HUES6 (cell line): ENCODE measurements around the gene PAK4.
"Not testable (repeated sequence)": the region's sequence is repeated elsewhere in the genome, so short reads cannot be mapped to it uniquely, and the experiment has no call there.

Experiments used
- H3K27ac ChIP-seq: 2 replicates; pipeline ENCODE4 v1.7.0; 2013; ENCODE audit warnings: low read depth, mild to moderate bottlenecking, low read length, inconsistent platforms
- H3K27me3 ChIP-seq: 2 replicates; pipeline ENCODE4 v1.6.1; 2013; ENCODE audit warnings: low read length; ENCODE audit not compliant: control insufficient read depth, insufficient read depth
- H3K36me3 ChIP-seq: 2 replicates; pipeline ENCODE4 v1.6.1; 2013; ENCODE audit warnings: low read length; ENCODE audit not compliant: control insufficient read depth, insufficient read depth
- H3K4me1 ChIP-seq: 2 replicates; pipeline ENCODE4 v1.6.1; 2013; ENCODE audit warnings: low read length; ENCODE audit not compliant: control insufficient read depth, insufficient read depth
- H3K4me3 ChIP-seq: 2 replicates; pipeline ENCODE4 v1.5.1; 2013; ENCODE audit warnings: low read depth, low read length
- H3K9ac ChIP-seq: one replicate; pipeline ENCODE4 v1.6.1; 2013; ENCODE audit warnings: mild to moderate bottlenecking, low read length
- H3K9me3 ChIP-seq: 2 replicates; pipeline ENCODE4 v1.6.1; 2013; ENCODE audit warnings: low read depth, low read length; ENCODE audit not compliant: control insufficient read depth, insufficient read depth

Gene PAK4

DNA sequence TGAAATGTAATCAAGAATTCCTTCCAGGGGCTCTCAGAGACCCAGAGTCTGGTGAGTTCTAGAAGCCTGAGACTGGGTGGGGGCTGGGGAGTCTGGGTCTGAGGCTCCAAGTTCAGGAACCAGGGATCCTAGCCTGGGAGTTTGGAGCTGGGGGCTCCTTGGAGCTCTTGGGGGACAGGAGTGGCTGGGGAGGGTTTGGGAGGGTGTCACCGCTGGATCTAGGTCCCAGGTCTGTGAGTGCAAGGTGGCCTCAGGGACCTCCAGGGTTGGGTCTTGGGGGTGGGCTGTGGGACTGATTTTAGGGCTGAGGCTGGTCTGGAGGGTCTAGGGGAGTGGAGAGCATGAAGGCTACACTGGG, 77.4 kb downstream of the PAK4 start:
- Histone ChIP-seq H3K27ac (no peak overlapping the region), H3K36me3 (no peaks in the 10 kb centered on the region), H3K27me3 (peaks cover 70% of the 10 kb centered on the region), H3K4me3 (no peak overlapping the region), H3K9me3 (no peaks in the 10 kb centered on the region), H3K9ac (no peak overlapping the region), H3K4me1 (peaks cover 5% of the 10 kb centered on the region; the same call in 1 of the 2 replicates)

- peak within 1 kb of the TSS; percentile 42 for H3K4me3 ChIP-seq
- peaks cover 5% of the 10 kb centered on the region; the same call in 1 of the 2 replicates for H3K4me1 ChIP-seq
- no peak within 1 kb of the TSS for H3K27ac ChIP-seq
- no peaks in the 10 kb centered on the region for H3K36me3 ChIP-seq
- peaks cover 69% of the 10 kb centered on the region for H3K27me3 ChIP-seq
- no peak within 1 kb of the TSS for H3K9ac ChIP-seq
- no peaks in the 10 kb centered on the region for H3K9me3 ChIP-seq
These were observed 78.1 kb downstream of the PAK4 start, which contains the start of gene SYCN for GRCh38 chr19:39203372-39204341. SYCN (minus strand) TSS chr19:39204263; CDS start chr19:39204254, 9 bp downstream.

DNA sequence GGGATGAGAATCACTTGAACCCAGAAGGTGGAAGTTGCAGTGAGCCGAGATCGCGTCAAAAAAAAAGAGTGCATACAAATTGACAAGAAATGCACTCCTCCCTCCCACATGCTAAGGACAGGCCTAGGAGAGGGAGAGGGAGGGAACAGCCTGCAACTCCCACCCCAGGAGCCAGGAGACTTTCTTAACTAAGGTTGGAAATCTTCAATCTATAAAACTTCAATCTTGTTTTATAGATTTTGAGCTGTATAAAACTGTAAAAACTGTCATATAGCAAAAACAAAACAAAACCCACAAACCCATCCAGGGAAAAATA, 79.8 kb downstream of the PAK4 start:
- Histone ChIP-seq H3K9me3 (no peaks in the 10 kb centered on the region), H3K27me3 (peaks cover 55% of the 10 kb centered on the region), H3K36me3 (no peaks in the 10 kb centered on the region), H3K4me3 (no peak overlapping the region), H3K27ac (no peak overlapping the region), H3K4me1 (no peaks in the 10 kb centered on the region; the same call in 1 of the 2 replicates), H3K9ac (no peak overlapping the region)

DNA sequence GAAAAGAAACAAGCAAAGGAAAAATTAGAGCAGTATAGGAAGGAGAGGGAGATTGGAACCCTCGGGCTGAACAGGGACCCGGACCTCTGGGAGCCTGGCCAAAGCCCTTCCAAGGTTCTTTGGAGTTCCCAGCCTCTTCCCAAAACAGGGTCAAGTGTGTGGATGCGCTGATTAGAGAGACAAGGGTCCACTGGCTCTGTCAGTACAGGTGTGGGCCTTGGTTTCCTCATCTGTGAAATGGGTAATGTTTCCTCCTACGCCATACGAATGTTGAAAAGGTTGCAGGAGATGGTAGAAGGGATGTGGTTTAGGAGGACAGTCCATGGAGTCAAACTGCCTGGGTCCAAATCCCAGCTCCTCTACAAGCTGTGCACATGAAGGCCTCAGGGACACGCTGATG, 80.5 kb downstream of the PAK4 start:
- H3K4me3 ChIP-seq, result no peak overlapping the region
- H3K27ac ChIP-seq, result no peak overlapping the region
- no peak overlapping the region for H3K9ac ChIP-seq
- H3K9me3 ChIP-seq, result no peaks in the 10 kb centered on the region
- H3K27me3 ChIP-seq, result peaks cover 48% of the 10 kb centered on the region
- no peaks in the 10 kb centered on the region; the same call in 1 of the 2 replicates for H3K4me1 ChIP-seq
- H3K36me3 ChIP-seq, result no peaks in the 10 kb centered on the region

DNA sequence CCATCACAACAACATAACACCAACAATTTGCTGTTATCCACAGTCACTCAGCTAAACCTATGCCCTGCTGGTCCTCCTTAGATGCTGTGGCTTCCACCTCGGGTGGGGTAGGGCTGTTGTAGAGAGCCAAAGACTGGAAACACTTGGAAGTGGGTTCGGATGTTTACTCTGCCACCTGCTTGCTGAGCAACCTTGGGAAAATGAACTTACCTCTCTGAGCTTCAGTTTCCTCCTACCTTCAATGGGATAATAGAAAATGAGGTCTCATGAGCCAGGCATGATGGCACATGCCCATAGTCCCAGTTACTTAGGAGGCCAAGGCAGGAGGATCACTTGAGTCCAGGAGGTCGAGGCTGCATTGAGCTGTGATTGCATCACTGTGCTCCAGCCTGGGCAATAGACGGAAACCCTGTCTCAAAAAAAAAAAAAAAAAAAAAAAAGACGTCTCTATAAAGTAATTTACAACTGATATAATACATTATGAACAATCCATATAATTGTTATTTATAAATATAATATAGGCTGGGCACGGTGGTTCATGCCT, 81.8 kb downstream of the PAK4 start:
- no peaks in the 10 kb centered on the region for H3K36me3 ChIP-seq
- H3K27ac ChIP-seq, result no peak overlapping the region
- H3K4me3 ChIP-seq, result no peak overlapping the region
- no peaks in the 10 kb centered on the region for H3K4me1 ChIP-seq
- H3K27me3 ChIP-seq, result peaks cover 43% of the 10 kb centered on the region
- H3K9ac ChIP-seq, result no peak overlapping the region
- H3K9me3 ChIP-seq, result no peaks in the 10 kb centered on the region

DNA sequence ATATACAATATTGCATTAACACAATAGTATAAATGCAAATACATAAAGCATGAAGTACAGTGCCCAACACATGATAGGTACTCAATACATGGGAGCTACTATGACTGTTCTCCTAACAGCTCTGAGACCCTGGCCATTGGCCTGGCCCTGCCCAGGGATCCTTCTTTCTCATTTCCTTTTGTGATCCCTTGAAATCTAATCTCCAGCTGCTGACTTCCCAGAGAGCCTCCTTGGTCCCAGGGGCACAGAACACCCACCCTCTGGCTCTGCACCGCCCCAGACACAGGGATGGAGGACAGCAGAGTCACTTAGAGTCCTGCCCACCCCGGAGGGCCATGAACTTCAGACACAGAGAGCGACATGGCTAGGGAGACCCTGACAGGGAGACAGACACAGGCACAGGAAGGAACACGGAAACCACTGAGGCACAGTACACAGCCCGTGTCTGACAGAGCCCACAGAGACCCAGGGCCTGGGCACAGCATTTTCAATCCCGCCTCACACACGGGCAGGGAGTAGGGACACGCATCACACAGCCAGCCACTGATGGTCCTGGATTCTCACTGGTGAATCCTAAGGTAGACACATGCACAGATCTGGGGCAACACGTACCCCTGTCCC, 82.7 kb downstream of the PAK4 start:
- Histone ChIP-seq H3K27me3 (peaks cover 34% of the 10 kb centered on the region), H3K27ac (no peak overlapping the region), H3K4me3 (no peak overlapping the region), H3K36me3 (no peaks in the 10 kb centered on the region), H3K4me1 (no peaks in the 10 kb centered on the region), H3K9ac (no peak overlapping the region), H3K9me3 (no peaks in the 10 kb centered on the region)

DNA sequence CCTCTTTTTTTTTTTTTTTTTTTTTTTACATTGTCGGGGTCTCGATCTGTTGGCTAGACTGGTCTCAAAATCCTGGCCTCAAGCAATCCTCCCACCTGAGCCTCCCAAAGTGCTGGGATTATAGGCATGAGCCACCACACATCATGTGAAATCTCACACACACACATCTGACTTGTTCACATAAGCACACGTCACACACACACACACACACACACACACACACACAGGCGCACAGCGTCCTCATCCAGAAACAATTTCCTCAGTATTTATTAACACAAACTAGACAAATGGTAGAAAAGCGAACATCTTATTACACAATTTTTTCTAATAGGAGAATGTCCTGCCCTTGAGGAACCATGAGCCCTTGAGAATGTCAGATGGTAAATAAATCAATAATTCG, 83.6 kb downstream of the PAK4 start:
- no peaks in the 10 kb centered on the region for H3K36me3 ChIP-seq
- no peaks in the 10 kb centered on the region for H3K9me3 ChIP-seq
- H3K4me1 ChIP-seq, result no peaks in the 10 kb centered on the region
- no peak overlapping the region for H3K9ac ChIP-seq
- H3K27ac ChIP-seq, result no peak overlapping the region
- peaks cover 25% of the 10 kb centered on the region for H3K27me3 ChIP-seq
- H3K4me3 ChIP-seq, result no peak overlapping the region

GRCh38 chr19:39211731-39212374, 86.3 kb downstream of the PAK4 start:
- Histone ChIP-seq H3K9ac (no peak overlapping the region), H3K27ac (no peak overlapping the region)

DNA sequence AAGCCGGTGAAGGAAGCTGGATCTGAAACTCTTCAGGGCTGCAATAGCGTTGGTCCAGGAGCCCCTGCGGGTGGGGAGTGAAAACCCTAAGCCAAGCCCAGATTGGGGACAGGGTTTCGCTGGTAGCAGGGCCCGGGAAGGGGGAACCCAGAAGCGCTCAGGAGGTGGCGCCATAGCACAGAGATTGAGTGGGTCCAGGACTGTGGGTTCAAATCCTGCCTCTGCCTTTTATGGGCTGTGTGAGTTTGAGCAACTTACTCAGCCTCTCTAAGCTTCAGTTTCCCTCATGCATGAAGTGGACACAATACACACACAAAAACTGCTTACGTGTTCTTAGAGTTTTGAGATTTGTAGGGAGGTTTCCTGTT, 86.8 kb downstream of the PAK4 start:
- H3K9ac ChIP-seq, result no peak overlapping the region
- 0 out of 2 replicates have a peak, but pooled peaks cover 6% of the 10 kb centered on the region for H3K9me3 ChIP-seq
- peaks cover 7% of the 10 kb centered on the region; the same call in 1 of the 2 replicates for H3K27me3 ChIP-seq
- no peaks in the 10 kb centered on the region for H3K36me3 ChIP-seq
- H3K4me3 ChIP-seq, result no peak overlapping the region
- H3K27ac ChIP-seq, result no peak overlapping the region
- H3K4me1 ChIP-seq, result no peaks in the 10 kb centered on the region

More at GRCh38 chr19:39211731-39212374, 86.3 kb downstream of the PAK4 start:
- H3K27me3 ChIP-seq, result peaks cover 7% of the 10 kb centered on the region; the same call in 1 of the 2 replicates
- no peak overlapping the region for H3K4me3 ChIP-seq
- H3K4me1 ChIP-seq, result no peaks in the 10 kb centered on the region
- H3K9me3 ChIP-seq, result 0 out of 2 replicates have a peak, but pooled peaks cover 3% of the 10 kb centered on the region
- no peaks in the 10 kb centered on the region for H3K36me3 ChIP-seq

DNA sequence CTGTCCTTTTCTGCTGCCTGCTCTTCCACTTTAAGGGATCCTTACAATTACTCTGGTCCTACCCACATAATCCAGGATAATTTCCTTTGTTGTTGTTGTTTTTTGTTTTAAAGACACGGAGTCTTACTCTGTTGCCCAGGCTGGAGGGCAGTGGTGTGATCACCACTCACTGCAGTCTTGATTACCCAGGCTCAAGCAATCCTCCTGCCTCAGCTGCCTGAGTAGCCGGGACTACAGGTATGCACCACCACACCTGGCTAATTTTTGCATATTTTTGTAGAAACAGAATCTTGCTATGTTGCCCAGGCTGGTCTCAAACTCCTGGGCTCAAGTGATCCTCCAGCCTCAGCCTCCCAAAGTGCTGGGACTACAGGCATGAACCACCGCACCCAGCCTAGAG, 89.7 kb downstream of the PAK4 start:
- not testable (repeated sequence) for H3K27ac ChIP-seq, H3K27me3 ChIP-seq, H3K9me3 ChIP-seq, H3K4me3 ChIP-seq, H3K4me1 ChIP-seq, H3K36me3 ChIP-seq, H3K9ac ChIP-seq
